Fibroblast of lung (primary cell): ENCODE data around the gene ARRDC1. TPM values are rescaled to one million over a fixed set of nuclear protein-coding genes. Genes with fewer than 3 reads are reported as not detected.

ENCODE experiments used
- DNase-seq, 2 donors: peaks; one replicate each; pipeline versions ENCODE4 v3.0.0 to v3.0.0-alpha.2; 2010; ENCODE audit warnings: low read depth in 2 of 2
- H2AFZ ChIP-seq: 2 replicates; pipeline ENCODE4 v1.5.1; 2012; ENCODE audit warnings: low read length, control low read depth, inconsistent platforms
- H3K27ac ChIP-seq: 2 replicates; pipeline ENCODE4 v1.5.1; 2011; ENCODE audit warnings: low read length, control low read depth; ENCODE audit not compliant: insufficient read depth
- H3K27me3 ChIP-seq: 2 replicates; pipeline ENCODE4 v1.5.1; 2011; ENCODE audit warnings: mild to moderate bottlenecking, low read length; ENCODE audit not compliant: control insufficient read depth, insufficient read depth
- H3K36me3 ChIP-seq: 2 replicates; pipeline ENCODE4 v1.5.1; 2011; ENCODE audit warnings: low read length; ENCODE audit not compliant: control insufficient read depth, insufficient read depth
- H3K4me1 ChIP-seq: 2 replicates; pipeline ENCODE4 v1.5.1; 2011; ENCODE audit warnings: low read length; ENCODE audit not compliant: control insufficient read depth, insufficient read depth; ENCODE audit errors: extremely low read depth
- H3K4me2 ChIP-seq: 2 replicates; pipeline ENCODE4 v1.5.1; 2011; ENCODE audit warnings: low read length, control low read depth; ENCODE audit not compliant: insufficient read depth; ENCODE audit errors: extremely low read depth
- H3K4me3 ChIP-seq, 4 experiments: fragments of 200-600 bp in 1 of 4; sonication (generic) in 1 of 4; replicated peaks in 1 of 4; 2 replicates each; pipeline ENCODE4 v1.5.1; 2011 to 2016; ENCODE audit warnings: low read length in 4 of 4, low read depth in 3 of 4, mild to moderate bottlenecking in 3 of 4, control low read depth in 2 of 4, inconsistent platforms in 1 of 4, mixed read lengths in 1 of 4; ENCODE audit not compliant: insufficient read depth in 1 of 4; ENCODE audit errors: control extremely low read depth in 1 of 4
- H3K79me2 ChIP-seq: 2 replicates; pipeline ENCODE4 v1.5.1; 2012; ENCODE audit warnings: mild to moderate bottlenecking, low read length, inconsistent platforms; ENCODE audit not compliant: control insufficient read depth, insufficient read depth
- H3K9ac ChIP-seq: 2 replicates; pipeline ENCODE4 v1.5.1; 2011; ENCODE audit warnings: mild to moderate bottlenecking, low read length, control low read depth; ENCODE audit not compliant: insufficient read depth
- H3K9me3 ChIP-seq: 2 replicates; pipeline ENCODE4 v1.5.1; 2012; ENCODE audit warnings: low read depth, low read length; ENCODE audit not compliant: control insufficient read depth, insufficient read depth
- H4K20me1 ChIP-seq: 2 replicates; pipeline ENCODE4 v1.5.1; 2011; ENCODE audit warnings: low read length; ENCODE audit not compliant: control insufficient read depth, insufficient read depth; ENCODE audit errors: extremely low read depth
- EZH2 ChIP-seq: IDR thresholded peaks from 2 replicates; pipeline ENCODE4 v1.5.1; 2012; ENCODE audit warnings: low read length, control low read depth, mild to moderate bottlenecking; ENCODE audit errors: missing control alignments
- polyA plus RNA-seq, 2 donors: library from polyadenylated mRNA; depleted of rRNA in 1 of 2; stranded (reverse) in 1 of 2; unstranded in 1 of 2; fragments of >200 nt; gene quantifications; 2 replicates each; pipeline ENCODE4 v1.2.1, GENCODE V29; 2011 to 2012; ENCODE audit warnings: missing spikeins in 1 of 2
- total RNA-seq: library from RNA; depleted of rRNA; stranded (reverse); fragments of >200 nt; gene quantifications from 2 replicates; pipeline ENCODE4 v1.2.1, GENCODE V29; 2014
- TF ChIP-seq, protein P1 (sequence below), 2 donors: IDR thresholded peaks in 1 of 2; conservative IDR thresholded peaks in 1 of 2; 1 replicate in 1 of 2; 2 replicates in 1 of 2; pipeline ENCODE4 v1.5.1; 2011 to 2012; ENCODE audit warnings: low read length in 2 of 2, control low read depth in 1 of 2, inconsistent platforms in 1 of 2, low read depth in 1 of 2, mild to moderate bottlenecking in 1 of 2

The ARRDC1 gene
- total and polyA plus RNA-seq, 2 donors (not counting 1 experiment from before 2014, with no cell fraction given) = 8.3 to 17.2 TPM

DNA sequence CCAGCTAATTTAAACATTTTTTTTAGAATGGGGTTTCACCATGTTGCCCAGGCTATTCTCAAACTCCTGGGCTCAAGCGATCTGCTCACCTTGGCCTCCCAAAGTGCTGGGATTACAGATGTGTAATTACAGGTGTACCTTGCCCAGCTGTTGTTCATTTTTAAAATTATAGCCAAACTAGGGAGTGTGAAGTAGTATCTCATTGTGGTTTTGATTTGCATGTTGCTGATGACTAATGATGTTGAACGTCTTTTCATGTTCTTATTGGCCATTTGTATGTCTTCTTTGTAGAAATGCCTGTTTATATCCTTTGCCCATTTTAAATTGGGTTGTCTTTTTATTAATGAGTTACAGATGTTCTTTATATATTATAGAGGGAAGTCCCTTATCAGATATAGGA lies 44.8 kb downstream of the ARRDC1 start:
- Histone ChIP-seq H3K4me3 (no peak overlapping the region), H3K27me3 (no peaks in the 10 kb centered on the region), H3K9me3 (no peaks in the 10 kb centered on the region), H3K9ac (no peak overlapping the region), H3K79me2 (peaks cover 54% of the 10 kb centered on the region), H4K20me1 (no peaks in the 10 kb centered on the region), H3K27ac (no peak overlapping the region), H2AFZ (no peak overlapping the region), H3K4me2 (no peak overlapping the region), H3K4me1 (no peaks in the 10 kb centered on the region), H3K36me3 (peaks cover 2% of the 10 kb centered on the region)
- no peak for TF ChIP-seq EZH2
- TF ChIP-seq, protein P1, sequence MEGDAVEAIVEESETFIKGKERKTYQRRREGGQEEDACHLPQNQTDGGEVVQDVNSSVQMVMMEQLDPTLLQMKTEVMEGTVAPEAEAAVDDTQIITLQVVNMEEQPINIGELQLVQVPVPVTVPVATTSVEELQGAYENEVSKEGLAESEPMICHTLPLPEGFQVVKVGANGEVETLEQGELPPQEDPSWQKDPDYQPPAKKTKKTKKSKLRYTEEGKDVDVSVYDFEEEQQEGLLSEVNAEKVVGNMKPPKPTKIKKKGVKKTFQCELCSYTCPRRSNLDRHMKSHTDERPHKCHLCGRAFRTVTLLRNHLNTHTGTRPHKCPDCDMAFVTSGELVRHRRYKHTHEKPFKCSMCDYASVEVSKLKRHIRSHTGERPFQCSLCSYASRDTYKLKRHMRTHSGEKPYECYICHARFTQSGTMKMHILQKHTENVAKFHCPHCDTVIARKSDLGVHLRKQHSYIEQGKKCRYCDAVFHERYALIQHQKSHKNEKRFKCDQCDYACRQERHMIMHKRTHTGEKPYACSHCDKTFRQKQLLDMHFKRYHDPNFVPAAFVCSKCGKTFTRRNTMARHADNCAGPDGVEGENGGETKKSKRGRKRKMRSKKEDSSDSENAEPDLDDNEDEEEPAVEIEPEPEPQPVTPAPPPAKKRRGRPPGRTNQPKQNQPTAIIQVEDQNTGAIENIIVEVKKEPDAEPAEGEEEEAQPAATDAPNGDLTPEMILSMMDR (conservative IDR thresholded peaks at IDR 0.05 in 1 of 2, IDR thresholded peaks at IDR 0.05 in 1 of 2; ENCODE audit: low read depth in 1 of 2, low read length in 2 of 2) = no peak
- no peak for DNase-seq

DNA sequence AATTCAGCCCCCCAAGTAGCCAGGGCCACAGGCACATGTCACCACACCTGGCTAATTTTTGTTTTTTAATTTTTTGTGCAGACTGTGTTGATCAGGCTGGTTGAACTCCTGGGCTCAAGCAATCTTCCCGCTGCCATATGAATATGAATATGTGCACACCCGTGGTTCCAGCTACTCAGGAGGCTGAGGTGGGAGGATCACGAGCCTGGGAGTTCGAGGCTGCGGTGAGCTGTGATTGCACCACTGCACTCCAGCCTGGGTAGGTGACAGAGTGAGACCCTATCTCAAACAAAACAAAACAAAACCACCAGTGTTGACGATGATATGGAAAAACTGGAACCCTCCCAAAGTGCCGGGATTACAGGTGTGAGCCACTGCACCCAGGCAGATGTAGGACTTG lies 45.3 kb downstream of the ARRDC1 start:
- Histone ChIP-seq H3K27ac (no peak overlapping the region), H3K4me3 (no peak overlapping the region), H3K36me3 (peaks cover 2% of the 10 kb centered on the region), H3K4me1 (no peaks in the 10 kb centered on the region), H3K9ac (no peak overlapping the region), H2AFZ (no peak overlapping the region), H3K9me3 (no peaks in the 10 kb centered on the region), H3K79me2 (peaks cover 50% of the 10 kb centered on the region), H4K20me1 (no peaks in the 10 kb centered on the region), H3K4me2 (no peak overlapping the region), H3K27me3 (no peaks in the 10 kb centered on the region)
- DNase-seq = no peak
- TF ChIP-seq, protein P1 (conservative IDR thresholded peaks at IDR 0.05 in 1 of 2, IDR thresholded peaks at IDR 0.05 in 1 of 2; ENCODE audit: low read depth in 1 of 2, low read length in 2 of 2) = no peak

DNA sequence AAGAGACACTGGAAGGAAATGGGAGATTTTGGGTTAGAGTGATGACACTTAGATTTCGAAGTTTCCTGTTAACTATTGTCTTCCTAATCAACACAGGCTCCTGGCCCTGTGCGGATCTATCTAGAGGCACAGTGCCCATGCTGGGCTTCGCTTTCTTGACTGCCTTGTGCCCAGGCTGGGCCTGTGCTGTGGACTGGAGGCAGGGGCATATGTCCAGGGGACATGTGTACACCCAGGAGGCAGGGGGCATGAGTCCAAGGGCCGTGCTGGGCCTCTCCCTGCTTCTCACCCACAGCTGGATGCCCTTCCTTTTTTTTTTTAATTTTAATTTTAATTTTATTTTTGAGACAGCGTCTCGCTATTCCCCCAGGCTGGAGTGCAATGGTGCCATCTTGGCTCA lies 50.9 kb downstream of the ARRDC1 start:
- no peaks in the 10 kb centered on the region for H4K20me1 ChIP-seq
- no peaks in the 10 kb centered on the region for H3K36me3 ChIP-seq
- H3K4me1 ChIP-seq = no peaks in the 10 kb centered on the region
- TF ChIP-seq, protein P1 (conservative IDR thresholded peaks at IDR 0.05 in 1 of 2, IDR thresholded peaks at IDR 0.05 in 1 of 2; ENCODE audit: low read depth in 1 of 2, low read length in 2 of 2) = no peak
- TF ChIP-seq EZH2 = no peak
- H3K9ac ChIP-seq = no peak overlapping the region
- no peak for DNase-seq
- H3K27ac ChIP-seq = no peak overlapping the region
- no peaks in the 10 kb centered on the region for H3K27me3 ChIP-seq
- H2AFZ ChIP-seq = no peak overlapping the region
- H3K79me2 ChIP-seq = peaks cover 40% of the 10 kb centered on the region
- H3K4me2 ChIP-seq = no peak overlapping the region
- no peaks in the 10 kb centered on the region for H3K9me3 ChIP-seq
- H3K4me3 ChIP-seq = no peak overlapping the region
